Measurements from ENCODE around the gene TEX19.
"Not testable (repeated sequence)": the region's sequence is repeated elsewhere in the genome, so short reads cannot be mapped to it uniquely, and the experiment has no call there.

Gene TEX19

GRCh38 chr17:82377924-82378740, 19.1 kb downstream of the TEX19 start:
- no peak for DNase-seq

DNA sequence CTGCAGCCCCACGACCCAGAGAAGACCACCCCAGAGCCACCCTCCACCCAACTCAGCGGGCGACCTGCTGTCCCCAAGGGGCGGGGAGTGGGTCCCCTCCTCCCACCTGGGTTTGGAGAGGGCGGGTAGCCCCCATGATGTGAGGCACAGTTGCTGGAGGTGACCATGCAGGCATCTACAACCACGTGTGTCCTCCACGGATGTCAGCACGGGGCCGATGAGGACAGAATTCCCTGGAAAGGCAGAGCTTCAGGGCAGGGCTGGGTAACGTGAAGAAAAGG, 19.6 kb downstream of the TEX19 start:
- DNase-seq: no peak

DNA sequence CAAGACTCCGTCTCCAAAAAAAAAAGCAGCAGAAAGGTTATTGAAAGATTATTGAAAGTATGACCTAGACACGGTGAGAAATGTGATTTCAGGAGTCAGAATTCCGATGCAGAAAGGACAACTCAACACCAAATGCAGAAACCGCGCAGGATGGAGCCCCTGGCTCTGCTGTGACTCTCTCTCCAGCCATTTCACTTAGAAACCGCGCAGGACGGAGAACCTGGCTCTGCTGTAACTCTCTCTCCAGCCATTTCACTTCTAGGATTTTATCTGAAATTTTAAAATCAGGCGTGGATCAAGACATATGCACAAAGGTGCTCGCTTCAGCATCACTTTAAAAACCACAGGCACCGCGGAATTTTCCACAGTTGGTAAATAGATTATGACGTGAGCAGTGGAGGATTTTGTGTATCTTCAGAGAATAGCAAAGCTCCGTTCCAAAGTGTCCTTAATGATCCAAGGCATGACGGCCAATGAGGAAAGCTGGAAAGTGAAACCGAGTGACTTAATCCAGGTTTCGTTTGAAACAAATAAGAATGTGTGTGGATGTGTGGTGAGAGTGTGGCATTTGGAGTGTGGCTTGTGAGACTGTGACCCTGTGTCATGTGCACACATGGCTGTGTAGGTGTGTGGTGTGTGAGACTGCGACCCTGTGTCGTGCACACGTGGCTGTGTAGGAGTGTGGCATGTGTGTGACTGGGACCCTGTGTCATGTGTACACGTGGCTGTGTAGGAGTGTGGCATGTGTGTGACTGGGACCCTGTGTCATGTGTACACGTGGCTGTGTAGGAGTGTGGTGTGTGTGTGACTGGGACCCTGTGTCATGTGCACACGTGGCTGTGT, 22.0 kb downstream of the TEX19 start:
- no peak for DNase-seq

GRCh38 chr17:82381703-82382009, 22.6 kb downstream of the TEX19 start:
- DNase-seq: not testable (repeated sequence)

DNA sequence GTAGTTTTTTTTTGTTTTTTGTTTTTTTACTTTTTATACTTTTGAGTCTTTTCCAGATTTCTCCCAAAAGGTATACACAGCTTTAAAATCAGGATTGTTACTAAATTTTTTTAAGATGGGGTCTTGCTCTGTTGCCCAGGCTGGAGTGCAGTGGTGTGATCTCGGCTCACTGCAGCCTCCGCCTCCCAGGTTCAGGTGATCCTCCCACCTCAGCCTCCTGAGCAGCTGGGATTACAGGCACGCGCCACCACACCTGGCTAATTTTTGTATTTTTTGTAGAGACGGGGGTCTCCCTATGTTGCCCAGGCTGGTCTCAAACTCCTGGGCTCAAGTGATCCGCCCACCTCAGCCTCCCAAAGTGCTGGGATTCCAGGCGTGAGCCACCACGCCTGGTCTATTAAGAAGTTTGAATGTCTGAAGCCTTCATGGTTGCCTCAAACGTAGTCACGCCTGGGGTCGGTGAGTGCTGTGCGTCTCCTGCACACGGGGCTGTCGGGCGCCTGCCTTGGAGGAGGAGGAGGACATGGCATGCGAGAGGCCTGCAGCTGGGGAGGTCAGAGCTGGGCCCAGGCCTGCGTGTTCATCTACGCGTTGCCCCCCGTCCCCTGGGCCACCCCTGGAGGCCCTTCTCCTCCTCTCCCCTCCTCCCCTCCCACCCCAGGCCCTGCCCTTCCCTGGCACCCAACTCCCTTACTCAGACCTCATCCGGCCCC, 23.3 kb downstream of the TEX19 start:
- not testable (repeated sequence) for DNase-seq

DNA sequence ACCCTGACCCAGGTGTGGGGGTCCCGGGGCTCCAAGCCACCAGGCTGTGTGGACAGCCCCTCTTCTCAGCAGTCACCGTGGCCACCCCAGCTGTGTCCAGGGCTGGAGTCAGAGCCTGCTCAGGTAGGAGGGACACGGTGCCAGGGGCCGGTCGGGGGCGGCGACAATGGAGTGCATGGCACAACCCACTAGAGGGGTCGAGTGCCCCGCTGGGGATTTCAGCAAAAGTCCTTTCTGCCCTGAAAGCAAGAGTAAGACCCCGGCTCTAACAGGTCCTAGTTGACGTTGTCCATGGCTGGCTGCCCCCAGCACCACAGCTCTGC, 23.8 kb downstream of the TEX19 start:
- DNase-seq: no peak

GRCh38 chr17:82383411-82383810, 24.4 kb downstream of the TEX19 start:
- no peak for DNase-seq

- no peak for DNase-seq
These were observed 25.1 kb downstream of the TEX19 start for GRCh38 chr17:82384051-82384729.

GRCh38 chr17:82384730-82385481, 25.9 kb downstream of the TEX19 start:
- DNase-seq: peak; percentile 54

DNA sequence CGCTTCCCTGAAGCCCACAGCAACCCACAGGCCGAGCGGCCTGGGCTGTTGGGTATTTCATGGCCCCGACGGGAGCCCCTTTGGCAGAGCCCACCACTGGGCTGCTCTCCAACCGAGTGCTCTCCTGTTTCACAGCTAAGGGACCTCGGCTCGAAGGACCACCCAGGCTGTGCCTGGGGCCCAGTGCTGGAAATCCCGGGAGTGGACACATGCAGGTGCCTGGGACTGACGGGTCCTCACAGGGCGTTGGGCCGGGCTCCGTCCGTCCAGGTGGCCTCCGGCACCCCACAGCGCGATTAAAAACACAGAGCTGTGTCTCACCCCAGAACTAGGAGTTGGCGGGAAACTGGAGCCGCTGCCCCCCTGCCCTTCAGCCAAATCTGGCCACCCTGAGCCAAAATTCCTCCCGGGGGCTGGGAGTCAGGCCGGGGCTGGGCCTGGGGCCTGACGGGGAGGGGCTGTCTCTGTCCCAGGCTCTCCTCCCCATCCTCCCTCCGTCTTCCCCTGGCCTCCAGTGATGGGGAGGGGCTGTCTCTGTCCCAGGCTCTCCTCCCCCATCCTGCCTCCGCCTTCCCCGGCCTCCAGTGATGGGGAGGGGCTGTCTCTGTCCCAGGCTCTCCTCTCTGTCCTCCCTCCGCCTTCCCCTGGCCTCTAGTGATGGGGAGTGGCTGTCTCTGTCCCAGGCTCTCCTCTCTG, 26.7 kb downstream of the TEX19 start:
- DNase-seq: peak; percentile 80

DNA sequence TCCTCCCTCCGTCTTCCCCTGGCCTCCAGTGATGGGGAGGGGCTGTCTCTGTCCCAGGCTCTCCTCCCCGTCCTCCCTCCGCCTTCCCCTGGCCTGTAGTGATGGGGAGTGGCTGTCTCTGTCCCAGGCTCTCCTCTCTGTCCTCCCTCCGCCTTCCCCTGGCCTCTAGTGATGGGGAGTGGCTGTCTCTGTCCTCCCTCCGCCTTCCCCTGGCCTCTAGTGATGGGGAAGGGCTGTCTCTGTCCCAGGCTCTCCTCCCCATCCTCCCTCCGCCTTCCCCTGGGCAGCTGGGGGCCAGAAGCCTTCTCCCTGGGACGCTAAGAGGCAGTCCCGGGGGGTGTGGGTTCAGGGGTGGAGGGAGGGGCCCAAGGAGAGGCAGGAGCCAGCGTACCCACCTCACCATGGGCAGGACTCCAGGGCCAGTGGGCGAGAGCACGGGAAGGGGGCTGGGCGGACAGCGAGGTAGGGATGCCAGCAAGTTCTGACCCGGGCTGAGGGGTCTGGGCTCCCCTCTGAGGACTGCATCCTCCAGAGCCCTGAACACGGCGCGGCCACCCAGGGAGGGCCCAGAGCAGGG, 27.3 kb downstream of the TEX19 start:
- no peak for DNase-seq

GRCh38 chr17:82386881-82387704, 28.0 kb downstream of the TEX19 start:
- DNase-seq: no peak

DNA sequence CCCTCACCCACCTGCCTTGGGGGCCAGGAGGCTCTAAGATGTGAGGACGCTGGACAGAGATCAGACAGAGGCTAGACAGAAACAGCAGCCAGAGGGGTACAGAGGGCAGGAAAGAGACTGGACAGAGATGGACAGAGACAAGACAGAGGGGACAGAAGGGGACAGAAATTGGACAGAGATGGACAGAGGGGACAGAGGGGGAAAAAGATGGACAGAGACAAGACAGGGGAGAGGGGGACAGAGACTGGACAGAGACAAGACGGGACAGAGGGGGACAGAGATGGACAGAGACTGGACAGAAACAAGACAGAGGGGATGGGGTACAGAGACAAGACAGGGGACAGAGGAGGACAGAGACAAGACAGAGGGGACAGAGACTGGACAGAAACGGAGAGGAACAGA, 28.7 kb downstream of the TEX19 start:
- no peak for DNase-seq

GRCh38 chr17:82388223-82388921, 29.3 kb downstream of the TEX19 start:
- no peak for DNase-seq

DNA sequence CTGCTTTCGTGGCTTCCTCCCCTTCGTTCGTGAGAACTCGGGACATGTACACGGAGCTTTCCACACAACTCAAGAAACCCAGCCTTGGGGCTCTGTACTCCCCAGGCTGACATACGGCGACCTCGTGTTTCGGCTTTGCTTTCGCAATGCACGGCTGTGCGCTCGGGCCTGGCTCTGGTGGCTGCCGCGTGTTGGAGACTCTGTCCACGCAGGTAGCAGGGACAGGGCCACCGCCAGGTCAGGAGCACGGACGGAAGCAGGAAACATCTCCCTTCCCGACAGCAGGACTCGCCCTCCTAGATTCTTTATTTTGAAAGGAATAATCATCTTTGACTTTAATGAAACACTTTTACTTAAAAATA, 29.9 kb downstream of the TEX19 start:
- no peak for DNase-seq

GRCh38 chr17:82389379-82389778, 30.3 kb downstream of the TEX19 start:
- DNase-seq: no peak

- DNase-seq: no peak
These were observed 31.2 kb downstream of the TEX19 start for GRCh38 chr17:82390015-82390859.

GRCh38 chr17:82390860-82391435, 31.9 kb downstream of the TEX19 start:
- DNase-seq: no peak
